GM18519 (cell line): ENCODE data around the gene CADM3.

Experiments used
- ATAC-seq: cut with Tn5 transposase; IDR thresholded peaks from one replicate; pipeline ENCODE4 v1.9.1; 2021; ENCODE audit warnings: mild to moderate bottlenecking, moderate library complexity; ENCODE audit not compliant: unreplicated experiment, low FRiP score

Gene CADM3

DNA sequence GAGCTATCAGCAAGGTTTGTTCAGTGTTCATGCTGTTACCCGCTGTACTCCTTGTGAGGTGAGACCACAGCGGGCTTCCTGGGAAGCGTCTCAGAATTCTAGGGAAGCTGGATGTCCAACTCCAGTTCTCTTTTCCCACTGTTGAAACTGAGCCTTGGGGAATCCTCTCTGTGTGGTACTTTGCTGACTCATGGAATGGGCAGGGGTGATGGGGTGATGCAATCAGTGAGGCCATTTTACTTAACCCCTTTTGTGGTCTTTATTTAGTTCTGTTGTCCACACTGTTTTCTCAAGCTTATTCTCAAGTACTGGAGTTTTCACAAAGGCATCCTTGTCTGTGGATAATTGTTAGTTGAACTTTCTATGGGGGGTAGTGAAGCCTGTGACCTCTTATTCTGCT, 75.9 kb downstream of the CADM3 start:
- no peak for ATAC-seq

- ATAC-seq: no peak
These were observed 76.9 kb downstream of the CADM3 start for GRCh38 chr1:159248311-159248710.

- ATAC-seq: no peak
These were observed 79.3 kb downstream of the CADM3 start for GRCh38 chr1:159250638-159251216.
